K562 (cell line): ENCODE results near the gene CERS4.

Source experiments
- CTCF ChIP-seq, 3 experiments: IDR thresholded peaks in 2 of 3; conservative IDR thresholded peaks in 1 of 3; 2 replicates each; pipeline ENCODE4 v1.5.1; 2011 to 2012; ENCODE audit warnings: low read length in 3 of 3, mild to moderate bottlenecking in 3 of 3, control low read depth in 2 of 3, improper control_type of control experiment in 1 of 3, inconsistent platforms in 1 of 3, low read depth in 1 of 3, mixed read lengths in 1 of 3, moderate library complexity in 1 of 3; ENCODE audit not compliant: insufficient read depth in 2 of 3
- FOXM1 ChIP-seq, 2 experiments: fragments of 450-650 bp in 1 of 2; sonication (generic) in 1 of 2; formaldehyde crosslinking in 1 of 2; IDR thresholded peaks; 2 replicates each; pipeline versions ENCODE4 v1.6.1 to v1.9.0; 2017 to 2022; ENCODE audit warnings: low read depth in 2 of 2, mild to moderate bottlenecking in 2 of 2, missing genetic modification reagents in 1 of 2, moderate library complexity in 1 of 2
- NR2C2 ChIP-seq, 2 experiments: fragments of 200-800 bp in 1 of 2; sonication (Bioruptor generic) in 1 of 2; sonication (generic) in 1 of 2; formaldehyde crosslinking in 1 of 2; IDR thresholded peaks; 2 replicates each; pipeline versions ENCODE4 v1.6.1 to v1.8.0; 2016 to 2022; ENCODE audit warnings: mild to moderate bottlenecking in 1 of 2, missing compliant biosample characterization in 1 of 2, missing genetic modification characterization in 1 of 2, missing genetic modification reagents in 1 of 2

- TF ChIP-seq NR2C2 (CRISPR knock-in tag; IDR thresholded peaks at IDR 0.05): no peak
- TF ChIP-seq NR2C2 (tag; IDR thresholded peaks at IDR 0.05): no peak
- TF ChIP-seq CTCF (IDR thresholded peaks at IDR 0.05 in 2 of 3, conservative IDR thresholded peaks at IDR 0.05 in 1 of 3; ENCODE audit: insufficient read depth in 2 of 3, low read depth in 1 of 3, low read length in 3 of 3): no peak
- TF ChIP-seq FOXM1 (IDR thresholded peaks at IDR 0.05; ENCODE audit: low read depth): no peak
- TF ChIP-seq FOXM1 (CRISPR knock-in tag; IDR thresholded peaks at IDR 0.05; ENCODE audit: low read depth): no peak
These were observed 3.7 kb downstream of the CERS4 start for GRCh38 chr19:8212916-8213315.
